GM13976 (cell line): ENCODE data around the gene PPIG.
A peak's percentile ranks its signal among the peaks of the same experiment; 100 is the strongest.
"Not testable (repeated sequence)": the region's sequence is repeated elsewhere in the genome, so short reads cannot be mapped to it uniquely, and the experiment has no call there.

ENCODE experiments used
- DNase-seq: peaks from one replicate; pipeline ENCODE4 v3.0.0; 2012; ENCODE audit warnings: low spot score
- in situ Hi-C: fragments of 300-500 bp; cut with MboI; formaldehyde crosslinking; loops from one replicate; pipeline ENCODE4 v1.12.0; 2022; ENCODE audit warnings: low sequenced_read_pairs, mixed read lengths, inconsistent platforms; ENCODE audit not compliant: unreplicated experiment
- TF ChIP-seq, protein P1 (sequence below): IDR thresholded peaks from 2 replicates; pipeline ENCODE4 v1.5.1; 2012; ENCODE audit warnings: borderline replicate concordance, mild to moderate bottlenecking; ENCODE audit not compliant: insufficient read depth; ENCODE audit errors: extremely low read depth, missing control alignments, control extremely low read depth

The PPIG gene

DNA sequence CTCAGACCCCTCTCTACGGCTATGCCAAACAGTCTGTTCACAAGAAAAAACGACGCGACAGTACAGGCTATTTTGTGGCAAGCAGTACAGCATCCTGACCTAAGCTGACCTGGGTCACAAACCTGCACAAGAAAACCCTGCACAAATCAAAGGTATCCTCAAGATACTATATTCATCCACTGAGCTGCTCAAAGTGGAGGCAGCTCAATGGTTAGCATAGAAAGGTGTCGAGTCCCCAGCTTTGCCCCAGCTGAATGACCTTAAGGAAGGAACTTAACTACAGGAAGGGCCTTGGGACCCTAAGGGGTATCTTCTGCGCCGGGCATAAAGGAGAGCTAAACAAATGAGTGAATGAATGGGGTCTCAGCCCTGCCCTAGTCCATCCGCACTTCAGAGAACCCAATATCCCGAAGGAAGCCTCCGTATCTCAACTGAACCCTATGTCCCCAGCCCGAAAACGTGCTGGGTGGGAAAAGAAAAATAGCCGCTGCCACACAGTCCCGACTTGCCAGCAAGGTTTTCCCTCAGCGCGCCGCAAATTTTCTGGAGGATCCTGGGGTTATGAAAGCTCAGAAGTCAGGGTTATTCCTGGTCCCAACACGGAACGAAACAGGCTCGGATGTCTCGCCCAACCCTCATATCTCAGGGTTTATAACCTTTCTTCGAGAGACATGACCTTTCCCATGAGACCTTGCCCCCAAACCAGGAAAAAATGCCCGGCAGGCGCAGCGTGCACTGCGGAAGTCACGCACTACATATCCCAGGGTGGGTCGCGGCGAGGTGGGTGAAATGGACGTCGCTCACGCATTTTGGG, 10.8 kb upstream of the PPIG start, which contains the start of gene FASTKD1:
Gene FASTKD1, minus strand, starts transcription at position 706 of the 814 bp plus-strand sequence. CDS start 1,836 bp downstream, outside the sequence.
- in situ Hi-C loops = no loop called here
- peak; percentile 87 for DNase-seq
- TF ChIP-seq, protein P1, sequence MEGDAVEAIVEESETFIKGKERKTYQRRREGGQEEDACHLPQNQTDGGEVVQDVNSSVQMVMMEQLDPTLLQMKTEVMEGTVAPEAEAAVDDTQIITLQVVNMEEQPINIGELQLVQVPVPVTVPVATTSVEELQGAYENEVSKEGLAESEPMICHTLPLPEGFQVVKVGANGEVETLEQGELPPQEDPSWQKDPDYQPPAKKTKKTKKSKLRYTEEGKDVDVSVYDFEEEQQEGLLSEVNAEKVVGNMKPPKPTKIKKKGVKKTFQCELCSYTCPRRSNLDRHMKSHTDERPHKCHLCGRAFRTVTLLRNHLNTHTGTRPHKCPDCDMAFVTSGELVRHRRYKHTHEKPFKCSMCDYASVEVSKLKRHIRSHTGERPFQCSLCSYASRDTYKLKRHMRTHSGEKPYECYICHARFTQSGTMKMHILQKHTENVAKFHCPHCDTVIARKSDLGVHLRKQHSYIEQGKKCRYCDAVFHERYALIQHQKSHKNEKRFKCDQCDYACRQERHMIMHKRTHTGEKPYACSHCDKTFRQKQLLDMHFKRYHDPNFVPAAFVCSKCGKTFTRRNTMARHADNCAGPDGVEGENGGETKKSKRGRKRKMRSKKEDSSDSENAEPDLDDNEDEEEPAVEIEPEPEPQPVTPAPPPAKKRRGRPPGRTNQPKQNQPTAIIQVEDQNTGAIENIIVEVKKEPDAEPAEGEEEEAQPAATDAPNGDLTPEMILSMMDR = no peak

DNA sequence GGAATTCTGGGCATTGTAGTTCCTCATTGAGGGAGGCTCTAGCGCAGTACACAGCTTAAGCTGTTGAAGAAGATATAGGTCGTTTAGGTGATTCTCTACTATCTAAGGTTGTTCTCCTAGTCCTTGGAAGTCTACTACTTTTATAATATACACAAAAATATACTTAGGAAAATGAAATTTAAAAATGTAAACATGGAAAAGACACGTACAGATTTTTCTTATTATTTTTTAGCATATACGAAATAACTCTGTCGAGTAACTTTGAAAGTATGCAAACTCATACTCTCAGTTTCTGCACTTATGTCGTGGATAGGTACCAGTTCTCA, 10.2 kb upstream of the PPIG start:
- in situ Hi-C loops = no loop called here
- no peak for DNase-seq
- TF ChIP-seq, protein P1 = no peak

DNA sequence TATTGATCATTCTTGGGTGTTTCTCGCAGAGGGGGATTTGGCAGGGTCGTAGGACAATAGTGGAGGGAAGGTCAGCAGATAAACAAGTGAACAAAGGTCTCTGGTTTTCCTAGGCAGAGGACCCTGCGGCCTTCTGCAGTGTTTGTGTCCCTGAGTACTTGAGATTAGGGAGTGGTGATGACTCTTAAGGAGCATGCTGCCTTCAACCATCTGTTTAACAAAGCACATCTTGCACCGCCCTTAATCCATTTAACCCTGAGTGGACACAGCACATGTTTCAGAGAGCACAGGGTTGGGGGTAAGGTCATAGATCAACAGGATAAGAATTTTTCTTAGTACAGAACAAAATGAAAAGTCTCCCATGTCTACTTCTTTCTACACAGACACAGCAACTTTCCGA, 9.6 kb upstream of the PPIG start:
- DNase-seq, in situ Hi-C loops: not testable (repeated sequence)

DNA sequence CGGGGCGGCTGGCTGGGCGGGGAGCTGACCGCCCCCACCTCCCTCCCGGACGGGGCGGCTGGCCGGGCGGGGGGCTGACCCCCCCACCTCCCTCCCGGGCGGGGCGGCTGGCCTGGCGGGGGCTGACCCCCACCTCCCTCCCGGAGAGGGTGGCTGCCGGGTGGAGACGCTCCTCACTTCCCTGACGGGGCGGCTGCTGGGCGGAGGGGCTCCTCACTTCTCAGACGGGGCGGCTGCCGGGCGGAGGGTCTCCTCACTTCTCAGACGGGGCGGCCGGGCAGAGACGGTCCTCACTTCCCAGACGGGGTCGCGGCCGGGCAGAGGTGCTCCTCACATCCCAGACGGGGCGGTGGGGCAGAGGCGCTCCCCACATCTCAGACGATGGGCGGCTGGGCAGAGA, 8.9 kb upstream of the PPIG start:
- DNase-seq, in situ Hi-C loops: not testable (repeated sequence)

DNA sequence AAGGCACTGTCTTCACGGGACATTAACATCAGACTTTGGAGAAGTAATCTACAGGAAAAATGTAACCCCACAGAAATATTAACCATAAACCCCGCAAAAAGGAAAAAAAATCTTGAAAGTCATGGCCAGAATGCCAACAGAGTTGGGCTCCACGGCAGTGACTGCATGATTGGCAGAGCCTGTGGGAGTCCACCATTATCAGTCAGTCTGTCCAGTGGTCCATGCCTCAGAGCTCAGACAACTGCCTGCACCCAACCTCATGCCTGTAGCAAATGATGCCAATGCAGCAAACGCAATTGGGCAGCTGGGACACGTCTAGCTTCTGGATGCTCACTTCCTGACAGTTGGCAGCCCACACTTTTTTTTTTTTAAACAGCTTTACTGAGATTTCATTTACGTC, 5.1 kb upstream of the PPIG start:
- DNase-seq = no peak
- TF ChIP-seq, protein P1 = no peak
- in situ Hi-C loops = no loop called here

DNA sequence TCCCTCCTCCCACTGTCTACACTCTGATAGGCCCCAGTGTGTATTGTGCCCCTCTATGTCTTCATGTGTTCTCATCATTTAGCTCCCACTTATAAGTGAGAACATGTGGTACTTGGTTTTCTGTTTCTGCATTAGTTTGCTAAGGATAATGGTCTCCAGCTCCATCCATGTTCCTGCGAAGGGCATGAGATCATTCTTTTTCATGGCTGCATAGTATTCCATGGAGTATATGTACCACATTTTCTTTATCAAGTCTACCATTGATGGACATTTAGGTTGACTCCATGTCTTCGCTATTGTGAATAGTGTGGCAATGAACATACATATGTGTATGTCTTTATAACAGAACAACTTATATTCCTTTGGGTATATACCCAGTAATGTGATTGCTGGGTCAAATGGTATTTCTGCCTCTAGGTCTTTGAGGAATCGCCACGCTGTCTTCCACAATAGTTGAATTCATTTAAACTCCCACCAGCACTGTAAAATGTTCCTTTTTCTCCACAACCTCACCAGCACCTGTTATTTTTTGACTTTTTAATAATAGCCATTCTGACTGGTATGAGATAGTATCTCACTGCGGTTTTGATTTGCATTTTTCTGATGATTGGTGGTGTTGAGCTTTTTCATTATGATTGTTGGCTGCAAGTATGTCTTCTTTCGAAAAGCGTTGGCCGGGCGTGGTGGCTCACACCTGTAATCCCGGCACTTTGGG, 1.4 kb upstream of the PPIG start:
- in situ Hi-C loops, DNase-seq: not testable (repeated sequence)

DNA sequence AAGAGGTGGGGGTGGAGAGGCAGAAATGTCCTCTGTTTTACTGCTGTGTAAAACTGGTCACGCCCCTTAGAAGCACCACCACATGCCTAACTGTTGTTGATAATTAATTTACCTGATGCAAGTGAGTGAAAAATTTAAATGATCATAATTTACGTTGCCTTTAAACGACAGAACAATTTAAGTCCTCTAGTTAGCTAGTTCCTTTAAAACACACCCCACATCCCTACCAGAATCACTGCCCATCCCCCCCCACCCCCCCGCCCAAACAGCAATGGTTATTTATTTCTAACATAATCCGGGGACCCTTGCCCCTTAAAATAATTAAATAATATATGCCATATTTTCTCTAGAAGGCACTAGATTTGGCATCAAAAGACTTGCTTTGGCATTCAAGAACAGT, 633 bp upstream of the PPIG start:
- in situ Hi-C loops = no loop called here
- TF ChIP-seq, protein P1 = no peak

DNA sequence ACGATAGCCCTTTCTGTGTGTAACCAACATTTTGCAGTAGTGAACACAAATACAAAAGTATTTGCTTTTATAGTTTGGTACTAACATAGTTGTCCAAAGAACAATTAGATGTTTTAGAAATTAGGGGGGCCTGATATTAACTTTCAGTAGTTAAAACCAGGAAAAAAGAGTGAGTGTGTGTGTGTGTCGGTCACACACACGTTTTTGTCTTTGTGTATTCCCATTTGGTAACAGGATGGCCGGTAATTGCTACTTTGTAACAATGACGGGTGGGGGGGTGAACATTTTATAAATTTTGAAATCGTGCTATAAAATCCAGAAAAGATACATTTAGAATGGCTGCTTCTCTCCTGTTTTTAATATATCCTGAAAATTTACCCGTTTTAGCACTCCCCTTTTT, 1.5 kb downstream of the PPIG start:
- in situ Hi-C loops = no loop called here
- DNase-seq = no peak
- TF ChIP-seq, protein P1 = no peak

More for the DNA sequence above, 633 bp upstream of the PPIG start:
- no peak for DNase-seq
